Lower leg skin (tissue), 4 donors: ENCODE measurements around the gene NFIX. TPM values are rescaled to one million over a fixed set of nuclear protein-coding genes. Genes with fewer than 3 reads are reported as not detected.

ENCODE experiments used
- DNase-seq, 2 donors: peaks; one replicate each; pipeline ENCODE4 v3.0.0-alpha.2; 2019; ENCODE audit warnings: low spot score in 2 of 2
- H3K4me3 ChIP-seq: fragments of 200-600 bp; sonication (generic); 2 replicates; pipeline ENCODE4 v1.5.1; 2017; ENCODE audit warnings: mild to moderate bottlenecking, low read depth; ENCODE audit not compliant: poor library complexity, severe bottlenecking
- POLR2A ChIP-seq, 2 donors: fragments of 450-650 bp; IDR thresholded peaks; one replicate each; pipeline ENCODE4 v1.6.1; 2016 to 2017; ENCODE audit warnings: antibody characterized with exemption in 2 of 2, mild to moderate bottlenecking in 1 of 2, moderate library complexity in 1 of 2
- WGBS, 2 donors: methylation state at CpG; one replicate each; pipeline ENCODE4 v1.1.5; 2018; 5-methylcytosine and 5-hydroxymethylcytosine counted together
- intact Hi-C: fragments of 100-400 bp; cut with DNase I; formaldehyde crosslinking; loops from one replicate; pipeline ENCODE4 v1.15.0; 2023; ENCODE audit warnings: low total_unique reads
- total RNA-seq, 4 donors: library from RNA; depleted of rRNA; stranded (reverse); fragments of >200 nt; gene quantifications; one replicate each; pipeline ENCODE4 v1.1.0, GENCODE V29; 2016
- TF ChIP-seq, protein P1 (sequence below), 3 donors: fragments of 450-650 bp; IDR thresholded peaks; one replicate each; pipeline ENCODE4 v1.5.1; 2016; ENCODE audit warnings: antibody characterized with exemption in 3 of 3, mild to moderate bottlenecking in 3 of 3, moderate library complexity in 2 of 3

Gene NFIX
- total RNA-seq, 4 donors from 2014 or later: 119 to 177 (median 136) TPM

DNA sequence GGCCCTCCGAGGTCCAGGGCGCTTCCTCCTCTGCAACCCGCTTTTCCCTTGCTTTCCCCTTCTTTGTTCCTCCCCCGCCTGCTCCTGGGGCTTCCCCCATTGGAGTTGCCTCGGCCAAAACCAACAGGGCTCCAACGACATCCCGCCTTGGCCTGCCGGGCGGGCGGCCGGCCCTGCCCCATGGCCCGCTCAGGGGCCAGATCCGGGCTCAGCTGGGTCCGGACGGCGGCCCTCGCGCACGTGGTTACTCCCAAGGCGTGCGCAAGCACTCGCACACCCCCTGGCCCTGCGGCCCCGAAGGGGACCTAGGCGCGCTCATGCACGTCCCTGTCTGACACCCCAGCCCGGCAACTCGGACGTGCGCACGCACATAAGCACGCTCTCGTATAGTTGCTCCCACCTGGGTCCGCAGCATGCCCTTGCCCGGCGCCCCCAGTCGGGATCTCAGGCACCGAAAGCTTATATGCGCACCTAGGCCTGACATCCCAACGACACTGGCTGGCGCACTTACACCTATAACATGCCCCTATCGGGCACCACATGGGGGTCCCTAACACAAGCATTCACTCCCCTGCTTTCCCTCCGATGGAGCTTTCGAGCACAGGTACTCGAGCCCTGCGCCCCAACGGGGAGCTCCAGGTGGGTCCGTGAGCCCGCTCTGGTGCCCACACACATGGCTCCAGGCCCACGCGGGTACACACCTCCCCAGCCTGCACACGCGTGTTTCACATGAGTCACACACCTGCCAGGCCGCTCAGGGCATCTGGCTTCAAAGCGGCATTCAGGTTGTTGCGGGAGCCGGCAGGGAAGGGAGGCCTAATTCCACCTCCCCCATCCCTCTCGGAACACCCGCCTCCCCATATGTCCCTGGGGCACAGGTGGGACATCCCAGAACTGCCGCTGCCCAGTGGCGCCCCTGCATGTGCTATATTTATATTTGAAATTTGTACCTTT is 15.0 kb downstream of the NFIX start:
- no peak for TF ChIP-seq POLR2A (IDR thresholded peaks at IDR 0.05)
- TF ChIP-seq, protein P1, sequence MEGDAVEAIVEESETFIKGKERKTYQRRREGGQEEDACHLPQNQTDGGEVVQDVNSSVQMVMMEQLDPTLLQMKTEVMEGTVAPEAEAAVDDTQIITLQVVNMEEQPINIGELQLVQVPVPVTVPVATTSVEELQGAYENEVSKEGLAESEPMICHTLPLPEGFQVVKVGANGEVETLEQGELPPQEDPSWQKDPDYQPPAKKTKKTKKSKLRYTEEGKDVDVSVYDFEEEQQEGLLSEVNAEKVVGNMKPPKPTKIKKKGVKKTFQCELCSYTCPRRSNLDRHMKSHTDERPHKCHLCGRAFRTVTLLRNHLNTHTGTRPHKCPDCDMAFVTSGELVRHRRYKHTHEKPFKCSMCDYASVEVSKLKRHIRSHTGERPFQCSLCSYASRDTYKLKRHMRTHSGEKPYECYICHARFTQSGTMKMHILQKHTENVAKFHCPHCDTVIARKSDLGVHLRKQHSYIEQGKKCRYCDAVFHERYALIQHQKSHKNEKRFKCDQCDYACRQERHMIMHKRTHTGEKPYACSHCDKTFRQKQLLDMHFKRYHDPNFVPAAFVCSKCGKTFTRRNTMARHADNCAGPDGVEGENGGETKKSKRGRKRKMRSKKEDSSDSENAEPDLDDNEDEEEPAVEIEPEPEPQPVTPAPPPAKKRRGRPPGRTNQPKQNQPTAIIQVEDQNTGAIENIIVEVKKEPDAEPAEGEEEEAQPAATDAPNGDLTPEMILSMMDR (IDR thresholded peaks at IDR 0.05): no peak
- H3K4me3 ChIP-seq: no peak overlapping the region
- DNase-seq: no peak
- WGBS, 2 donors: 30 to 31% methylated on average over 49 to 62 of the region's 62 CpGs
- intact Hi-C loops: no loop called here

GRCh38 chr19:13010992-13011652 is 15.8 kb downstream of the NFIX start:
- WGBS, 2 donors: 21 to 23% methylated on average over 38 of the region's 39 CpGs
- intact Hi-C loops: no loop called here
- H3K4me3 ChIP-seq: no peak overlapping the region
- DNase-seq: no peak
- TF ChIP-seq, protein P1 (IDR thresholded peaks at IDR 0.05): no peak
- TF ChIP-seq POLR2A (IDR thresholded peaks at IDR 0.05): no peak

- 26 to 43% methylated on average over 48 to 50 of the region's 54 CpGs for WGBS, 2 donors
- TF ChIP-seq, protein P1 (IDR thresholded peaks at IDR 0.05): no peak
- no peak for TF ChIP-seq POLR2A (IDR thresholded peaks at IDR 0.05)
- H3K4me3 ChIP-seq: no peak overlapping the region
- intact Hi-C loops: no loop called here
- no peak for DNase-seq
Observed at GRCh38 chr19:13011653-13012389, 16.5 kb downstream of the NFIX start.

- H3K4me3 ChIP-seq: no peak overlapping the region
- TF ChIP-seq POLR2A (IDR thresholded peaks at IDR 0.05): no peak
- TF ChIP-seq, protein P1 (IDR thresholded peaks at IDR 0.05): no peak
- WGBS, 2 donors: 20 to 27% methylated on average over 13 to 16 of the region's 23 CpGs
- intact Hi-C loops: no loop called here
- DNase-seq: no peak
Observed at GRCh38 chr19:13012390-13012689, 17.1 kb downstream of the NFIX start.

- DNase-seq: peak; percentile 74 to 95
Observed at GRCh38 chr19:13012690-13013608, 17.7 kb downstream of the NFIX start.

More at GRCh38 chr19:13012690-13013608, 17.7 kb downstream of the NFIX start:
- intact Hi-C loops: no loop called here
- TF ChIP-seq POLR2A (IDR thresholded peaks at IDR 0.05): no peak
- TF ChIP-seq, protein P1 (IDR thresholded peaks at IDR 0.05): no peak
- H3K4me3 ChIP-seq: peak overlapping the region; percentile 7
- 3% methylated on average over 50 to 52 of the region's 52 CpGs for WGBS, 2 donors
